ENCODE results near the gene DTYMK. TPM values are rescaled to one million over a fixed set of nuclear protein-coding genes. Genes with fewer than 3 reads are reported as not detected.

The DTYMK gene
- total RNA-seq, 4 donors from 2014 or later, result 14.2 to 23.9 (median 19.2) TPM

DNA sequence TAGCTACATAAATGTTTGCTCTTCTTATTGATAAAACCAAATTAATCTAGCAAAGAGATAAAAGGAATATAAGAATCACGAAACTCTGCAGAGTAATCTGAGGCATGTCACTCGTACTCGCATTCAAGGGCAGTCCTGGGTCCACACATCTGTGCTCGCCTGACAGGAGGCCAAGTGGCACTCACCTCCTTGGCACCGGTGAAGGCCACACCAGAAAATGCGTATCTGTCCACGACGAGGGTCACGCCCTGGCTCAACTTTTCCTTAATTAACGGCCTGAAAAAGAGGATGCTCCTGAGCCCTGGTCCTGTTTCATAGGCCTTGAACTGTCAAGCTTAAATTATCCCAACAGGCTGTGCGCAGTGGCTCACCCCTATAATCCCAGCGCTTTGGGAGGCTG lies 6.6 kb downstream of the DTYMK start:
- Histone ChIP-seq H3K4me3 (no peak overlapping the region), H3K36me3 (peaks cover 0 to 32% (median 0%) of the 10 kb centered on the region in 3 donors), H3K27me3 (no peaks in the 10 kb centered on the region), H3K4me1 (no peaks in the 10 kb centered on the region), H3K27ac (no peak overlapping the region), H3K9me3 (no peaks in the 10 kb centered on the region)
- TF ChIP-seq, protein P1, sequence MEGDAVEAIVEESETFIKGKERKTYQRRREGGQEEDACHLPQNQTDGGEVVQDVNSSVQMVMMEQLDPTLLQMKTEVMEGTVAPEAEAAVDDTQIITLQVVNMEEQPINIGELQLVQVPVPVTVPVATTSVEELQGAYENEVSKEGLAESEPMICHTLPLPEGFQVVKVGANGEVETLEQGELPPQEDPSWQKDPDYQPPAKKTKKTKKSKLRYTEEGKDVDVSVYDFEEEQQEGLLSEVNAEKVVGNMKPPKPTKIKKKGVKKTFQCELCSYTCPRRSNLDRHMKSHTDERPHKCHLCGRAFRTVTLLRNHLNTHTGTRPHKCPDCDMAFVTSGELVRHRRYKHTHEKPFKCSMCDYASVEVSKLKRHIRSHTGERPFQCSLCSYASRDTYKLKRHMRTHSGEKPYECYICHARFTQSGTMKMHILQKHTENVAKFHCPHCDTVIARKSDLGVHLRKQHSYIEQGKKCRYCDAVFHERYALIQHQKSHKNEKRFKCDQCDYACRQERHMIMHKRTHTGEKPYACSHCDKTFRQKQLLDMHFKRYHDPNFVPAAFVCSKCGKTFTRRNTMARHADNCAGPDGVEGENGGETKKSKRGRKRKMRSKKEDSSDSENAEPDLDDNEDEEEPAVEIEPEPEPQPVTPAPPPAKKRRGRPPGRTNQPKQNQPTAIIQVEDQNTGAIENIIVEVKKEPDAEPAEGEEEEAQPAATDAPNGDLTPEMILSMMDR (IDR thresholded peaks at IDR 0.05), result no peak
- no peak for TF ChIP-seq POLR2A (IDR thresholded peaks at IDR 0.05)
- no peak for DNase-seq

DNA sequence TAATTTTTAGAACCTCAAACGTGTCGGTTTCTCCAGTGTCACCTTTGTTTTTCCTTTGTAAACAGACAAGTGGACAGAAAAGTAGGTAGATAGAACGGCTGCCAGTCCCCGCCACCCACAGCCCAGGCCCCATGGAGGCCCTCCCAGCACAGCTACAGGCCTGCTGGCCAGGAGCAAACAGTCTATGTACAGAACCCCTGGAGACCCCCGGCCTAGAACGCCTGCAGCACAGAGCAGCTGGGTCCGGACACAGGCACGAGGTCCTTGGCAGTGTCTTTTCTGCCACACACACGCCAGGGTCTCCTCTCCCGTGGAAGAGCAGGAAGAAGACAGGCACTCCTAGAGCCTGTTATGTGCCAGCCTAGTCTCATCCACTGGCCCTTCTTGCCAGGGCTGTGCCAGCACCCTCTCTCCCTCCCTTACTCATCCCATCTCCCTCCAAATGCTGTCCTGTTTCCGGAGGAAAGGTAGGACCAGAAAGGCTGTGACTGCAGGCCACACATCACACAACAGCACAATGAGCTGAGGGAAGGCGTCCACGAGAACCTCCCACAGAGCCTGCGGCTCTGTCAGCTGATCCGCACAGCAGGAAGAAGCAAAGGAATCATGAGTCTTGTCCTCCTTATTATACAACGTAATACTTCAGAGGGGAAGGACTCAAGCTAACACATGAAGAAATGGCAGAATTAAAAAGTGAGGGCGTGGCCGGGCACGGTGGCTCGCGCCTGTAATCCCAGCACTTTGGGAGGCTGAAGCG lies 7.7 kb downstream of the DTYMK start:
- DNase-seq, result no peak
- no peak overlapping the region for H3K27ac ChIP-seq
- peaks cover 0 to 39% (median 0%) of the 10 kb centered on the region in 3 donors for H3K36me3 ChIP-seq
- no peaks in the 10 kb centered on the region for H3K9me3 ChIP-seq
- no peaks in the 10 kb centered on the region for H3K27me3 ChIP-seq
- TF ChIP-seq, protein P1 (IDR thresholded peaks at IDR 0.05), result no peak
- TF ChIP-seq POLR2A (IDR thresholded peaks at IDR 0.05), result no peak
- H3K4me3 ChIP-seq, result no peak overlapping the region
- no peaks in the 10 kb centered on the region for H3K4me1 ChIP-seq

DNA sequence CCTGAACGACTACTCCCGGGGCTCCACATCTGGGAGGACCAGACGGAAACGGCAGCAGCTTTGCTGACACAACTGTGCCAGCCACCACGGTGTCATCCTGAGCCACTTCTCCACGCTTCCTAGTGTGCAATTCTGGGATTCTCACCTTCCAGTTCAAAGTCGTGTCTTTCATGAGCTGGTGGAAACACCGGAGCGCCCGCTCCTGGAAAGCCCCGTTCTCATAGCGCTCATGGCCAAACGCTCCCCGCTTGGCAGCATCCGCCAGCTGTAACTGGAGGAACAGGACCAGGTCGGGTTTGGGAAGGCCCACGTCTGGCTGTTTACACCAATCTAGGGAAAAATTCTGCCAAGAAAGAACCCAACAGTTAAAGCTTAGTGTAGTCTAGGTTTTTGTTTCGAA lies 8.3 kb downstream of the DTYMK start:
- peaks cover 0 to 40% (median 0%) of the 10 kb centered on the region in 3 donors for H3K36me3 ChIP-seq
- no peak for TF ChIP-seq POLR2A (IDR thresholded peaks at IDR 0.05)
- TF ChIP-seq, protein P1 (IDR thresholded peaks at IDR 0.05), result no peak
- H3K4me1 ChIP-seq, result no peaks in the 10 kb centered on the region
- H3K4me3 ChIP-seq, result no peak overlapping the region
- DNase-seq, result no peak
- H3K27ac ChIP-seq, result no peak overlapping the region
- no peaks in the 10 kb centered on the region for H3K27me3 ChIP-seq
- H3K9me3 ChIP-seq, result no peaks in the 10 kb centered on the region

DNA sequence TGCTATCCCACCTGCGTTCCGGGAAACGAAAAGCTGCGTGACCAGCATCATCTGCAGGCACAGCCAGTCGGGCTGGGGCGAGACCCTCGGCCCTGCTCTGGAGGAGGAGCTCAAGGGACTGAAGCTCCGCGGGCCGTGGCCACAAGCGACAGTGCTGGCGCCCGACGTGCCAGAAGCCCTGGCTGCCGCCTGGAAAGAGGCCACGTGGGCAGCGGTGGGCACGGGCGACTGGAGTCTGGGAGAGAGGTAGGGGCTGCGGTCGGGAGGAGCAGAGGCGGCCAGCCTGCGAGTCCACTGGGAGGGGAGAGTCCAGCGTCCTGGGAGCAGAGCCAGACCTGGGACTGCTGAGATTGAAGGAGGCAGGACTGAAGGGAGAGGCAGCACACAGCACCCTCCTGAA lies 9.2 kb downstream of the DTYMK start:
- Histone ChIP-seq H3K36me3 (peaks cover 0 to 49% (median 0%) of the 10 kb centered on the region in 3 donors), H3K9me3 (no peaks in the 10 kb centered on the region), H3K27ac (no peak overlapping the region), H3K27me3 (no peaks in the 10 kb centered on the region), H3K4me1 (no peaks in the 10 kb centered on the region), H3K4me3 (no peak overlapping the region)
- TF ChIP-seq, protein P1 (IDR thresholded peaks at IDR 0.05), result no peak
- TF ChIP-seq POLR2A (IDR thresholded peaks at IDR 0.05), result no peak
- DNase-seq, result no peak

DNA sequence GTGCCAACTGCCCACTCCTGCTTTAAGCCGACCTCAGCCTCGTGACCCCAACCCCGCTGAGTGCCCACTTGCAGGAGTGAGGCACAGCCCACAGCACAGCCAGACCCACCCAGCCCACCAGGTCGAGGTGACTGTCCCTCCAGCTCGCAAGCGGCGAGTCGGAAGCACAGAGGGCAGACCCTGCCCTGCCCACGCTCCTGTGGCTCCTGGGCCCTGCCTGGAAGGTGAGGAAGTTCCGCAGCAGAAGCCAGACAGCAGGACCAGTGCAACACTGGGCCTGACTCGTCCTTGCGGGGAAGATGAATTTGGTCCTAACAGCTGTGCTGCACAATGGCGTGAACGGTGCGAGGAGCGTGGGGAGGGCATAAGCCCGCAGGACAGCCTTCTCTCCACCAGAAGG lies 9.9 kb downstream of the DTYMK start:
- H3K27ac ChIP-seq, result no peak overlapping the region
- DNase-seq, result no peak
- peaks cover 0 to 52% (median 0%) of the 10 kb centered on the region in 3 donors for H3K36me3 ChIP-seq
- no peak for TF ChIP-seq POLR2A (IDR thresholded peaks at IDR 0.05)
- TF ChIP-seq, protein P1 (IDR thresholded peaks at IDR 0.05), result no peak
- no peaks in the 10 kb centered on the region for H3K9me3 ChIP-seq
- no peaks in the 10 kb centered on the region for H3K27me3 ChIP-seq
- no peak overlapping the region for H3K4me3 ChIP-seq
- H3K4me1 ChIP-seq, result no peaks in the 10 kb centered on the region
